Tibial artery (tissue), 4 donors: ENCODE results near the gene BTRC.

Source experiments
- DNase-seq, 2 donors: peaks; one replicate each; pipeline ENCODE4 v3.0.0-alpha.2; 2019
- H3K27ac ChIP-seq, 2 donors: fragments of 200-600 bp; sonication (generic) in 1 of 2; 1 replicate in 1 of 2; 2 replicates in 1 of 2; pipeline ENCODE4 v1.5.1; 2018 to 2019; ENCODE audit warnings: mild to moderate bottlenecking in 1 of 2
- H3K27me3 ChIP-seq, 2 donors: fragments of 200-600 bp; sonication (generic) in 1 of 2; one replicate each; pipeline versions ENCODE4 v1.5.1 to v1.6.0; 2016 to 2019
- H3K36me3 ChIP-seq, 3 donors: fragments of 200-600 bp; sonication (generic) in 2 of 3; one replicate each; pipeline ENCODE4 v1.5.1; 2016 to 2019; ENCODE audit warnings: mild to moderate bottlenecking in 2 of 3
- H3K4me1 ChIP-seq, 4 donors: fragments of 200-600 bp; sonication (generic) in 2 of 4; 1 replicate in 3 of 4; 2 replicates in 1 of 4; pipeline ENCODE4 v1.5.1; 2016 to 2019
- H3K4me3 ChIP-seq, 2 donors: fragments of 200-600 bp; sonication (generic) in 1 of 2; 1 replicate in 1 of 2; 2 replicates in 1 of 2; pipeline ENCODE4 v1.5.1; 2018 to 2019; ENCODE audit warnings: mild to moderate bottlenecking in 2 of 2
- H3K9me3 ChIP-seq, 3 donors: fragments of 200-600 bp; sonication (generic) in 1 of 3; one replicate each; pipeline ENCODE4 v1.5.1; 2016 to 2019
- CTCF ChIP-seq, 2 experiments: fragments of 200-600 bp in 1 of 2; fragments of 450-650 bp in 1 of 2; IDR thresholded peaks; one replicate each; pipeline ENCODE4 v1.5.1; 2017 to 2019; ENCODE audit warnings: antibody characterized with exemption in 2 of 2, mild to moderate bottlenecking in 1 of 2, moderate library complexity in 1 of 2
- intact Hi-C: fragments of 100-400 bp; cut with DNase I; formaldehyde crosslinking; loops from one replicate; pipeline ENCODE4 v1.15.0; 2023; ENCODE audit warnings: low total_unique reads

Gene BTRC

DNA sequence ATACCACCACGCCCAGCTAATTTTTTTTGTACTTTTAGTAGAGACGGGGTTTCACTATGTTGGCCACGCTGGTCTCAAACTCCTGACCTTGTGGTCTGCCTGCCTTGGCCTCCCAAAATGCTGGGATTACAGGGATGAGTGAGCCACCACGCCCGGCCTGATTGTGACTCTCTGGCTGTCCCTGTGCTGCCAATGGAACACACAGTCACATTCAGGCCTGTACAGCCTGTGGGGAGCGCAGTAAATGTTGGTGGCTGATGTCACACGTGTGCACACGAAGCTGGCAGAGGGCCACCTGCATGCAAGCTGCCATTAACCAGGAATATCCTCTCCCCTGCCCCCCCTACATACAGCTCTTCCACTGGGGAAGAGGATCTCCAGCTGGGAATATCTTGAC, 212.0 kb downstream of the BTRC start:
- Histone ChIP-seq H3K36me3 (no peaks in the 10 kb centered on the region), H3K27me3 (peaks cover 11 to 100% of the 10 kb centered on the region in 2 donors), H3K4me1 (peaks cover 0 to 26% (median 23%) of the 10 kb centered on the region in 4 donors), H3K9me3 (no peaks in the 10 kb centered on the region), H3K4me3 (no peak overlapping the region), H3K27ac (no peak overlapping the region)
- peak; percentile 12 to 21 for DNase-seq
- intact Hi-C loops = loop anchor here (10.0 kb wide), 1 partner anchor 291 kb away; no protein-coding TSS in a partner anchor
- TF ChIP-seq CTCF (IDR thresholded peaks at IDR 0.05) = no peak

- no peak overlapping the region for H3K27ac ChIP-seq
- peaks cover 11 to 96% of the 10 kb centered on the region in 2 donors for H3K27me3 ChIP-seq
- DNase-seq = peak; percentile 19 to 48
- no peak for TF ChIP-seq CTCF (IDR thresholded peaks at IDR 0.05)
- H3K4me1 ChIP-seq = peaks cover 0 to 26% (median 24%) of the 10 kb centered on the region in 4 donors
- no peaks in the 10 kb centered on the region for H3K9me3 ChIP-seq
- no peaks in the 10 kb centered on the region for H3K36me3 ChIP-seq
- intact Hi-C loops = loop anchor here (10.0 kb wide), 1 partner anchor 292 kb away; no protein-coding TSS in a partner anchor
- peak overlapping the region in 1 of 2 donors; percentile 23 for H3K4me3 ChIP-seq
Observed at GRCh38 chr10:101566333-101567164, 212.6 kb downstream of the BTRC start.

DNA sequence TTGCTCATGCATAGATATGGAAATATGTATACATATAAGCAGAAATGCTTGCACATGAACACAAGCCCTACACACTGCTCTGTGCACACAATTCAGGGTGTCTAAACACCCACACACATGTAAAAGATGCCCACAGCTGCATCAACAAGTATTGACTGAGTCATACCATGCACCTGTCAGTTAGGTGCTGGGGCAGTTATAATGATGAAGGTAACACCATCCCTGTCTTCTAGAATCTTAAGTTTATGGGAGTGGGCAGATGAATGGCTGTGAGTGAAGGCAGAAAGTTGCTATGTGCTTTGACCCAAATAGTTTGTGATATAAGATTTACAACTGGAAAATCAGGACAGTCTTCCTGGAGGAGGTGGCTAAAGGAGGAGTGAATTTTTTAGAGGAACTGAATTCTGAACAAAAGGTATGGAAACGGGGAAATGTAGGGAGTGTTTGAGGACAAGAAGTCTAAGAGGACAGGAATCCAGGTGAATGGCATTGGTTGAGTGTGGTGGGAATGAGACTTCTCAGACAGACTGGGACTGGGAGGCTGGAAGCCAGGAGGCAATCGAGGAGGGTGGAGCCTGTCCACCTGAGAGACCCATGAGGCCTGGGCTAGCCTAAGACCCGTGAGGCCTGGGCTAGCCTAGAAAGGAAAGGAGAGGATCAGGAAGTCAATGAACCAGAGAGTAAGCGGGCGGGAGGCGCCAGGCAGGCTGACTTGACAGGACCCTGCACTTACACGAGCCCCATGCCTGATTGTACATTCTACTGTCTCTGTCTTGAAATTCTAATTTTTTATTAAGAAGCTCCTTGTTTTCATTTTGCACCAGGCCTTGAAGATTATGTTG, 213.4 kb downstream of the BTRC start:
- Histone ChIP-seq H3K27me3 (peaks cover 11 to 88% of the 10 kb centered on the region in 2 donors), H3K36me3 (peaks cover 0 to under 1% (median 0%) of the 10 kb centered on the region in 3 donors), H3K9me3 (peaks cover 0 to under 1% (median under 1%) of the 10 kb centered on the region in 3 donors), H3K4me3 (no peak overlapping the region), H3K4me1 (peaks cover 0 to 26% (median 24%) of the 10 kb centered on the region in 4 donors), H3K27ac (no peak overlapping the region)
- intact Hi-C loops = loop anchor here (2.0 to 10.0 kb wide), 2 partner anchors 293 to 351 kb away; no protein-coding TSS in a partner anchor
- peak in 1 of 2 donors; percentile 57 for DNase-seq
- TF ChIP-seq CTCF (IDR thresholded peaks at IDR 0.05) = no peak

- Histone ChIP-seq H3K36me3 (peaks cover 0 to 6% (median 6%) of the 10 kb centered on the region in 3 donors), H3K4me3 (no peak overlapping the region), H3K9me3 (peaks cover 0 to 9% (median 8%) of the 10 kb centered on the region in 3 donors), H3K27me3 (peaks cover 11 to 79% of the 10 kb centered on the region in 2 donors), H3K4me1 (peaks cover 0 to 26% (median 24%) of the 10 kb centered on the region in 4 donors), H3K27ac (no peak overlapping the region)
- peak; percentile 8 to 34 for DNase-seq
- no peak for TF ChIP-seq CTCF (IDR thresholded peaks at IDR 0.05)
- intact Hi-C loops = loop anchor here (2.0 to 10.0 kb wide), 2 partner anchors 293 to 351 kb away; no protein-coding TSS in a partner anchor
Observed at GRCh38 chr10:101568054-101568745, 214.2 kb downstream of the BTRC start.

DNA sequence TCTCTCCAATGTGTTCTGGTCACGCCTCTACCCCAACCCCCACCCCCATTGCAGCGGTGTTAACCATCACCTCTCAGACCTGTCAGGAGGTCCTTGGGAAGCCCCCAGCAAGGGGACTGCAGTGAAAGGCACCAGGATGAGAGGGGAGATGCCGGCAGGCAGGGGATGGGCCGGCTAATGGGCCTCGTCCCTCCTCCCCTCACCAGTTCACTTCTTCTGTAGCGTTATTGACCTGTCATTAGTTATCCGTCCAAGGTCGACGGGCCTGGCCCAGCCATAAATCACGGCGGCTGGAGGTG, 215.3 kb downstream of the BTRC start:
- Histone ChIP-seq H3K4me3 (no peak overlapping the region), H3K27me3 (peaks cover 11 to 69% of the 10 kb centered on the region in 2 donors), H3K27ac (no peak overlapping the region), H3K9me3 (peaks cover 0 to 13% (median 12%) of the 10 kb centered on the region in 3 donors), H3K4me1 (peaks cover 0 to 26% (median 24%) of the 10 kb centered on the region in 4 donors), H3K36me3 (peaks cover 0 to 6% (median 6%) of the 10 kb centered on the region in 3 donors)
- TF ChIP-seq CTCF (IDR thresholded peaks at IDR 0.05) = no peak
- DNase-seq = peak in 1 of 2 donors; percentile 17
- intact Hi-C loops = loop anchor here (2.0 to 10.0 kb wide), 2 partner anchors 294 to 352 kb away; no protein-coding TSS in a partner anchor
